ENCODE measurements around the gene LY6G6D. TPM values are rescaled to one million over a fixed set of nuclear protein-coding genes. Genes with fewer than 3 reads are reported as not detected.
"Not testable (repeated sequence)": the region's sequence is repeated elsewhere in the genome, so short reads cannot be mapped to it uniquely, and the experiment has no call there.

Gene LY6G6D
- total RNA-seq, 1 donor from 2014 or later: not detected

- no peak for DNase-seq
Observed at GRCh38 chr6:31692353-31692752, 22.8 kb upstream of the LY6G6D start.

- DNase-seq: no peak
Observed at GRCh38 chr6:31692886-31693285, 22.3 kb upstream of the LY6G6D start.

- DNase-seq: no peak
Observed at GRCh38 chr6:31693535-31693934, 21.6 kb upstream of the LY6G6D start.

- no peak for DNase-seq
Observed at GRCh38 chr6:31697555-31697954, 17.6 kb upstream of the LY6G6D start.

DNA sequence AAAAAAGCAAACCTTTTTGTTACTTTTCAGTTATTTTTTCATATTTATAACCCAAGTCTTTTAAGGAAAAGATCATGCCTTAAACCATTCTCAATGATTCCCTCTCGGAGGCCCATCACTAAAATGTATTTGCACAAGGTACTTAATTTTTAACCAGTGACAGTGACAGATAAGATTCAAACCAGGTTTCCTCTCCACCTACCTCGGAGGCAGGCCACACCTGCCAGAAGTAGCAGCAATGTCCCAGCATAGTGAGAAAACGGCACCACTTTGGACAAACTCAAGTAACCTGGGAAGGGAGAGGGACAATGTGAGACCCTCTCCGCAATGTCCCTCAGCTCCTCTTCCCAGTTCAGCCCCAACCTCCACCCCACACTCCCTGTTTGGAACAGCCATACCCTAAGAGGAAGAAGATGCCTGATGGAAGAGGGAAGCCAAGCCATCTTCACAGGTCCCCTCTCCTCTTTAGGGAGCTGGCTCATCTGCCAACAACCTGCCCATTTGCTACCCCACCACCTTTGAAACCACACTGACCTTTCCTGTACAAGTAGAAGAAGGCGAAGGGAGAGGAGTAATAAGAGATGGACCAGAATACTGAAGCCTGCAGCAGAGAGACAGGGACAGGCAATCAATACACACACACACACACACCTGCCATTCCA is 14.3 kb upstream of the LY6G6D start:
- no peak for DNase-seq

DNA sequence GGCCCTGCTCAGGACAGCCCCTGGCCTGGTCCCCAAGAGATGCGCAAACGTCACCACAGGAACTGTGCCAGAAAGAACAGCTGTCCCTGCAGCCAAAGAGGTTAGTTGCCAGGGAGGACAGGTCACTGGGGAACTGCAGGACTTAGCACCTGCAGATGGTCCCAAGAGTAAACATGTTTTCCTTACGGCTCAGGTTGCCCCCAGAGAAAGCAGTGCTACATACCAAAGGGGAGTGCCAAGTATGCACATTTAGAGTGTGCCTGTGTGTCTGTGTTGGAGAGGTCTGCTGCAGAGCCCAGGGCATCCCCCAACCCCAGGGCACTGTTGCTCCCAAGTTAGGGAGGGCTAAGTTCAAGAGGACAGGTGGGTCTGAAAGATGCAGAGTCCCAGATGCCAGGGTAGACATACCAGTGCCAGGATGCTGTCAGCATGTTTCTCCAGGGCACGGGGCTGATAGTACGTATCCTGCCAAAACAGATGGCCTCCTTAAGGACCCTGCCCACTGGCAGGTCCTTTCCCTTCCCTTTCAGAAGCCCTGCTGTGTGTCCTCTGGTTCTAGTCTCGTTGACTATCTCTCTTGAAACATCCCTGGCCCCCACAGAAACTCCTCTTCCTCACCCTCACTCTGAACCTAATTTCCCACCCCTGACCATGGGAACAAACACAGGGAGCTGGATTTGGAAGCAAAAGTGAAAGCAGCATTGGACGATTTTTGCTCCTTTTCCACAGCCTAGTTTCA is 13.3 kb upstream of the LY6G6D start:
- DNase-seq: peak; percentile 37

- peak; percentile 50 for DNase-seq
Observed at GRCh38 chr6:31702405-31702818, 12.7 kb upstream of the LY6G6D start.

DNA sequence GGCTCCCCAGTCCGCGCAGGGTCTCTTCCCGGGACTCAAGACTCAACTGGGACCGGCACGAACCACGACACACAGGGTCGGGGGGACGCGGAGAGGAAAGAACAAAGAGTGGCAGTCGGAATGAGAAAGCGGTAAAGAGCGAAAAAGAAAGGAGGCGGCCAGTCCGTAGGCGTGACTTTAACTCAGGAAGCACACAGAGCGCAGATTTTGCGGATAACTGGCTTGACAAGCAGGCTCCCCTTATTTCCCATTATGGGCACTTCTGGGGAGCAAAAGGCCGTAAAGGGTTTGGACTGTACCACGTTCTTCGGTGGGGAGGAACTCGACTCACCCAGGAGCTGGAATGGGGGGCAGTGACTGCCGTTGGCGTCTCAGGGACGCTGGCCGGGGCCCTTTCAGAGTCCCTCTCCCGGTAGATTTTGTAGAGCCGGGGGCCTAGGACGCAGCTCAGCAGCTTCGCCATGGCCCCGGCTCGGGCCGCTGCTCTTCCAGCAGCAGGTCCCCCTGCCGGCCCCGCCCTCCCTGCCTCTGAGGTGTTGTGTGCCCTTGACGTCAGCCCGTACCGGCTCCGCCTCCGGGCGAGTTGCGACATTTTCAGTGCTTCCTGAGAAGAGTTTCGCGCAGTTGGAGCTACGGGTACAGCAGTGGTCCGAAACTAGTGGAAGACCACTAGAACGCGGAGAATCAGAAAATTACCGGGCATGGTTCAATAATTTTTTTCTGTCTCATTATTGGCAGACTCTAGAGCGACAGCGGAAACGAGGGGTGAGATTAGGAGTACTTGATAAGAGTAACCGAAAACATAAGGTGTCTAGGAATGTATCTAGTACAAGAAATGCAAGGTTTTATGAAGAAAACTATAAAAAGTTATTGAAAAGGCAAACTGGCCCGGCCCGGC is 12.1 kb upstream of the LY6G6D start, which contains the start of gene ABHD16A:
ABHD16A (minus strand) TSS at position 506 of the 898 bp plus-strand sequence; CDS start at position 463, 43 bp downstream.
- DNase-seq: peak; percentile 99

- no peak for DNase-seq
Observed at GRCh38 chr6:31705931-31706330, 9.2 kb upstream of the LY6G6D start.

GRCh38 chr6:31706599-31706998 is 8.5 kb upstream of the LY6G6D start, which contains the start of gene LY6G6F:
Gene LY6G6F, plus strand, starts transcription at chr6:31706866. Its CDS starts 41 bp downstream, at chr6:31706907.
- DNase-seq: no peak

- no peak for DNase-seq
Observed at GRCh38 chr6:31707701-31708100, 7.4 kb upstream of the LY6G6D start.

- no peak for DNase-seq
Observed at GRCh38 chr6:31708224-31708623, 6.9 kb upstream of the LY6G6D start.

DNA sequence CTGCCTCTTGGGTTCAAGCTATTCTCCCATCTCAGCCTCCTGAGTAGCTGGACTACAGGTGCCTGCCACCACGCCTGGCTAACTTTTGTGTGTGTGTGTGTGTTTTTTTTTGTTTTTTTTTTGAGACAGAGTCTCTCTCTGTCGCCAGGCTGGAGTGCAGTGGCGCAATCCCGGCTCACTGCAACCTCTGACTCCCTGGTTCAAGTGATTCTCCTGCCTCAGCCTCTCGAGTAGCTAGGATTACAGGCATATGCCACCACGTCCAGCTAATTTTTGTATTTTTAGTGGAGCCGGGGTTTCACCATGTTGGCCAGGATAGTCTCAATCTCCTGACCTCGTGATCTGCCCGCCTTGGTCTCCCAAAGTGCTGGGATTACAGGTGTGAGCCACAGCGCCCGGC is 6.0 kb upstream of the LY6G6D start:
- DNase-seq: not testable (repeated sequence)

DNA sequence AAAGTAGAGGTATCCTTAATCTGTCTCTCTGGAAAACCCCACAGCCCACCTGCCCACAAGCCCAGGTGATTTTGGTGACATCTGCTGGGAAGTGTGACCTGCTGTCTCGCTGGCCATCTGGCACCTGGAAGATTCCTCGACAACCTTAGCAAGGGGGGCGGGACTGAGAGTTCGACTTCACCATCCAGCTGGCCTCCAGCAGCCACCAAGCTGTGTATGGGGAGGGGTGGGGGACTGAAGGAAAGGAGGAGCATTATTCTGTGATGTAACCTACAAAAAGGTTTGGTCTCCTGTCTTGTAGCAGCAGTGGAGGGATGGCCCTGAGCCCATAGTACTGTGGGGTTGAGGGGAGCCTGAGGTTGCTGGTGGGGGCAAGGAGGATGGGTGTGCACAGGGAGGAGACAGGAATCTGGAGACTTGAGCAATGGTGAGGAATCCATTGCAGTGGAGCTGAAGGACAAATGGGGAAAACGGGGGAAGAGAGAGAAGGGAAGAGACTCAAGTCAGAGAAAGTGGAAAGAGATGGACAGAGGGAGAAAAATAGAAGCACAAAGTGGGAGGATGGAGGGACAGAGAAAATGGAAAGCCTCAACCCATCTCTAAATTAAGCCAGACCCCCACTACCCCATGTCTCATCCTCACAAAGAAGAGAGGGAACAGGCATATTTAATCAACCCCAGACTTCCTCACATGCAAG is 4.5 kb upstream of the LY6G6D start:
- DNase-seq: no peak

DNA sequence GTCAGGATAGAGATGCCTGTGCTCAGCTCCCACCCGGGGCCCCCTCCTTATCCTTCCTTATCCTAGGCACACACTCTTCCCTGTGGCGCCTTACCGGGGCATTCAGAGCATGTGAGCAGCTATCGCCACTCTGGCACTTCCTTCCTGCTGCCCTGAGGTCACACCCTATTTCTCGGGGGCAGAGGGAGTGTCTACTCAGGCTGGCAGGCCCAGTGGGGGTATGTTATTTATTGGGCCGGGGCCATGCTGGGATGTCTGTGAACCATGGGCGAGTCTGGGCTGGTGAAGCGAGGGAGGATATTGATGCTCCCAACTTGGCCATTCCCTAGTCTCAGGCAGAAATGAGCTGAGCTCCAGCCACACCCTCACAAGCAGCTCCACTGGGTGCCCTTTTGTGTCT is 3.9 kb upstream of the LY6G6D start:
- DNase-seq: no peak

DNA sequence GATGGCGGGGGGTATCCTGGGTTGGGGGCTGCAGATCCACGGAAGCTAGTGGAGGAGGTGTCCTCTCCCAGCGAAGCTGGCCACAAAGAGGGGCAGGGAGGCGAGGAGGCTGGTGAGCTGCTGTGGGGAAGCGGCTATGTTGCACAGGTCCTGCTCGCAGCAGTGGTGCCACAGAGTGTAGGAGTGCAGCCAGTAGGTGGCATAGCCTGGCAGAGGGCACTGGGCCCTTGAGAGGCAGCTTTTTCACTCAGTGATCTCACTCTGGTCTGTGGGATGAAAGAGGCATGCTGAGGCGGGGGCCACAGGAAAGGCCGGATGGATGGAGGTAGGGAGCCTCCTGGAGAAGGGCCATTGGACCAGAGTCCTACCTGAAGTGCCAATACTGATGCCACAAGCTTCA is 2.9 kb upstream of the LY6G6D start:
- DNase-seq: no peak

DNA sequence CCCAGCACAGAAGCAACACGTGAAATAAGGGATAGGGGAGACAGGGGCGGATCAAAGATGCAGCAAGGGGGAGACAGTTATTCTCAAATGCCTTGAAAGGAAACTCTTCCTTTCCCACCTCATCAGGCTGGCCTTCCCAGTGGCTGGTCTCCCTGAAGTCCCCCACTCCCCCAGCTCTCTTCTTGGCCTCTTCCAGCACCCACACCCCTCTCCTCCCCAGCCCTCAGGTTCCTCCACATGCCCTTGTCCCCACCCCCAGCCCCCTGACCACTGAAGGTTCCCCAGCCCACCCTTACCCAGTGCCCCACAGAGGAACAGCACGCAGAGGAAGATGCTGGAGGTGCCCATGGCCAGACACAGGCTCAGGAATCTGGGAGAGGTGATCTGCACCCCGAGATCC is 1.7 kb upstream of the LY6G6D start:
- DNase-seq: no peak

- DNase-seq: no peak
Observed at GRCh38 chr6:31713991-31714684, 1.0 kb upstream of the LY6G6D start.

DNA sequence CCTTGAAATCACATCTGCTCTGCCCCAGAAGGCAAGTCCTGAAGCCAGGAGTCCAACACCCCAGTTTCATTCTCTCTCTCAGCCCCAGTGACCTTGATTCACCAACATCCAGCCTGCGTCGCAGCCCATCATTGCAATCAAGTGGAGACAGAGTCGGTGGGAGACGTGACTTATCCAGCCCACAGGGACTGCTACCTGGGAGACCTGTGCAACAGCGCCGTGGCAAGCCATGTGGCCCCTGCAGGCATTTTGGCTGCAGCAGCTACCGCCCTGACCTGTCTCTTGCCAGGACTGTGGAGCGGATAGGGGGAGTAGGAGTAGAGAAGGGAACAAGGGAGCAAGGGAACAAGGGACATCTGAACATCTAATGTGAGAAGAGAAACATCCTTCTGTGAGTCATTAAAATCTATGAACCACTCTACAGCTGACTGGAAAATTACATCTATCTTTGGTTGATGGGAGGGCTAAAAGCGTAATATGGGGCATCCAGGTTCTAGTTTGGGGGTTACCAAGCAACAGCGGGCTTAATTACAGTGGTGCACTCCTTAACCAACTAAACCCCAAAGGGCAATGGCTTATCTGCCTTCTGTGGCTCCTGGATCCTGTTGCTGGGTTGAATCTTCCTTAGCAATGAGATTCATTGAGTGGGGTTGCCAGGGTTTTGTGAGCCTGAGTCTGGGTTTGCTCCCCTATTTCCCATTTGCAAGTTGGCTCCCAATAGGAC is 2.5 kb downstream of the LY6G6D start:
- no peak for DNase-seq

DNA sequence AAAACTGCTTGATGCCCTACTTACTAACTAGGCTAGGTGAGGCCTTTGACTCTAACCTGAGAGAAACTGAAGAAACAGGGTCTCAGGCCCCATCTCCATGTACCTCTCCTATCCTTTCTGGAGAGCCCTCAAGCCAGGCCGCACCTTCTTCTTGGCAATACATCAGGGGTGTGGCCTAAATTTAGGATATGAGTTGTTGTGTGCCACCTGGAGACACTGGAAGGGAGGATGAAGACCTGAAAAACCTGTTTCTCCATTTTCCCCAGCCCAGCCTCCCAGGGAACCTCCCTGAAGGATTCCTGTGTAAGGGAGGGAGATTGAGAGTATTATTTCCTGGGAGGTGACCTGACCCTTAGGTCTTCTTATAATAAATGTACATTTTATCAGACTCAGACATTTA is 3.1 kb downstream of the LY6G6D start:
- no peak for DNase-seq

GRCh38 chr6:31719001-31719400 is 3.9 kb downstream of the LY6G6D start:
- DNase-seq: no peak

All from dermis blood vessel endothelial cell (primary cell).